Hematopoietic multipotent progenitor cell treated with erythropoietin and hydrocortisone succinate and interleukin-3 and kit ligand, for 8 days (in vitro differentiated cells): Measurements from ENCODE around the gene SLC10A6.
"Not testable (repeated sequence)": the region's sequence is repeated elsewhere in the genome, so short reads cannot be mapped to it uniquely, and the experiment has no call there.

ENCODE experiments used
- DNase-seq: peaks from one replicate; pipeline ENCODE4 v3.0.0-alpha.2; 2015

SLC10A6 gene, protein sequence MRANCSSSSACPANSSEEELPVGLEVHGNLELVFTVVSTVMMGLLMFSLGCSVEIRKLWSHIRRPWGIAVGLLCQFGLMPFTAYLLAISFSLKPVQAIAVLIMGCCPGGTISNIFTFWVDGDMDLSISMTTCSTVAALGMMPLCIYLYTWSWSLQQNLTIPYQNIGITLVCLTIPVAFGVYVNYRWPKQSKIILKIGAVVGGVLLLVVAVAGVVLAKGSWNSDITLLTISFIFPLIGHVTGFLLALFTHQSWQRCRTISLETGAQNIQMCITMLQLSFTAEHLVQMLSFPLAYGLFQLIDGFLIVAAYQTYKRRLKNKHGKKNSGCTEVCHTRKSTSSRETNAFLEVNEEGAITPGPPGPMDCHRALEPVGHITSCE

DNA sequence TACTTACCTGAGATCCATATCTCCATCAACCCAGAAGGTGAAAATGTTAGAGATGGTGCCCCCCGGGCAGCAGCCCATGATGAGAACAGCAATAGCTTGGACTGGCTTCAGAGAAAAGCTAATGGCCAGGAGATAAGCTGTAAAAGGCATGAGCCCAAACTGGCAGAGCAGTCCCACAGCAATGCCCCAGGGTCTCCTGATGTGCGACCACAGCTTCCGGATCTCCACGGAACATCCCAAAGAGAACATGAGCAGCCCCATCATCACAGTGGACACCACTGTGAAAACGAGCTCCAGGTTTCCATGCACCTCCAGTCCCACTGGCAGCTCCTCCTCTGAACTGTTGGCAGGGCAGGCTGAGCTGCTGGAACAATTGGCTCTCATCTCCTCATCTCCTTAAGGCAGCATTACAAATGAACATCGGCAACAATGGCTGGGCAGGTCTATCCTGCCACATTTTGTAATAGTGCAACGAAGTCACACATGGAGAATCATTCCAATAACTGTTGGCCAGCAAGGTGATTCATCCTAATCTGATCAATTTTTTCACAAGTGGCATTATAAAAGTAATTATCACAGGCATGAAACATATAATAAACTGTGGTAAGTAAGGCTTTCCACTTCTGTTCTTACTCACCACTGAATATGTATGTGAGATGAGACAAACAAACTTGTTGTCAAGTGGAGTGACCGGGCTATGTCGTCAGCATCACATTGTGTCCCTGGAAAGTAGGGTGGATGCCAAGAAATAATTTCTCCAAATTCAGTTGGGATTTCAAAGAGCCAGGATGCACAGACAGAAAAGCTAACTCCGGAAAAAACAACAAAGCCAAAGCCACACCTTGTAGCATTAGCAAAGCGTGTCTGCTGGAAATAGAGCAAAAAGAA is at the start of gene SLC10A6:
Gene SLC10A6, minus strand, starts transcription at position 653 of the 888 bp plus-strand sequence. Its CDS starts 269 bp downstream, at position 384.
- no peak for DNase-seq

- peak; percentile 58 for DNase-seq
Measured at GRCh38 chr4:86898562-86898961, 49.4 kb upstream of the SLC10A6 start.

GRCh38 chr4:86896596-86896995 is 47.4 kb upstream of the SLC10A6 start:
- no peak for DNase-seq

DNA sequence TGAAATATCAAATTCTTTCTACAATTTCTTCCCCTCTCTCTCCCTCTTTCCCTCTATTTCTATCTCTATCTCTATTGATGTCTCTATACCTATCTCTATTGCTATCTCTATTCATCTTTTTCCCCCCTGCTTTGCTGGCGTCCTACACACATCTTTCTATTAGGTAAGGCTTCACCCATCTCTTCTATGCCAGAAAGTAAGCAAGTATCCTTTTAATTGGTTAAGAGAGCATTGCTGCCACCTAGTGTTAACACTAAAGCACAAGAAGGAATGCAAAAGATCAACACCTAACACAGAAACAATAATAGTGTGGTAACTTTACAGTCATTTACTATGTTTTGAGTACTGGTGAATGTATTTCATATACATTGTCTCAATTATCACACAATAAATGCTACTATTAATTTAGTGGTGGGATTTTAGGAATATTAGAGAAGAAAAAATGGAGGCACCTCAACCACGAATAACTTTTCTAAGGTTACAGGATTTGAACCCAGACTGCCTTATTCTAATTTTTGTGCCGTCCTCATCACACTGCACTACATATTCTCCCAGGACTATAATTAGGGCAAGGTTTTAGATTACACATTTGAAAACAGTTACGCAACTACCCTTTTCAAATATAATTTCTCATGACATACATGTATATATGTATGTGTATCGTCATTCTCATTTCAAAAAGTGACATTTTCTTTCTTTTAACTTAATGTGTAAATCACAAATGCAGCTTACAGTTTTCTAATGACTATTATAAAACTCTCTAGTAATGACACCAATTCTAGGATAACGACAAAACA is 46.7 kb upstream of the SLC10A6 start:
- peak; percentile 84 for DNase-seq

DNA sequence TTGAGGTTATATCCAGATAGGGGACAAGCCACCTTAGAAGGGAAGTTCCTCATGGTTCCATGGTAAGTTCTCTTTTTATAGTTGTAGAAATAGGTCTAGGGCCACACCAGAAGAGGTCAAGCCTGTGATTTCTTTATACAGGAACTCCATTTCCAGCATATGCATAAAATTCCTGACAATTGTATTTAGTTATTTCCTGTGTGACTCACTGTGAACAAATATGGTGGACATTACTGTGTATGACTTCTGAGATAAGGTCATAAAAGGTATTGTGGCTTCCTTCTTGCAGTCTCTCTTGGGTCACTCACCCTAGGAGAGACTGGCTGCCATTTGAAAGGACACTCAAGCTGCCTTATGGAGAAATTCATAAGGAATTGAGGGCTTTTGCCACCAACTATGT is 45.3 kb upstream of the SLC10A6 start:
- no peak for DNase-seq

DNA sequence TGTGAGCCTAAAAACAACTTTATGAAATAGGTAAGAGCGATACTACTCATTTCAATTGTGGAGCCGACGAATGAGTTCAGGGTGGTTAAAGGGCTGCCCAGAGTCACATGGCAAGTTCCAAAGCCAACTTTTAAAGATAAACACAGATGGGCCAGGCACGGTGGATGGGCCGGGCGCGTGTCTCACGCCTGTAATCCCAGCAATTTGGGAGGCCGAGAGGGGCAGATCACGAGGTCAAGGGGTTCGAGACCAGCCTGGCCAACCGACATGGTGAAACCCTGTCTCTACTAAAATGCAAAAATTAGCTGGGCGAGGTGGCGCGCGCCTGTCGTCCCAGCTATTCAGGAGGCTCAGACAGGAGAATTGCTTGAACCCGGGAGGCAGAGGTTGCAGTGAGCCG is 44.0 kb upstream of the SLC10A6 start:
- DNase-seq = no peak

GRCh38 chr4:86892636-86892960 is 43.4 kb upstream of the SLC10A6 start:
- no peak for DNase-seq

DNA sequence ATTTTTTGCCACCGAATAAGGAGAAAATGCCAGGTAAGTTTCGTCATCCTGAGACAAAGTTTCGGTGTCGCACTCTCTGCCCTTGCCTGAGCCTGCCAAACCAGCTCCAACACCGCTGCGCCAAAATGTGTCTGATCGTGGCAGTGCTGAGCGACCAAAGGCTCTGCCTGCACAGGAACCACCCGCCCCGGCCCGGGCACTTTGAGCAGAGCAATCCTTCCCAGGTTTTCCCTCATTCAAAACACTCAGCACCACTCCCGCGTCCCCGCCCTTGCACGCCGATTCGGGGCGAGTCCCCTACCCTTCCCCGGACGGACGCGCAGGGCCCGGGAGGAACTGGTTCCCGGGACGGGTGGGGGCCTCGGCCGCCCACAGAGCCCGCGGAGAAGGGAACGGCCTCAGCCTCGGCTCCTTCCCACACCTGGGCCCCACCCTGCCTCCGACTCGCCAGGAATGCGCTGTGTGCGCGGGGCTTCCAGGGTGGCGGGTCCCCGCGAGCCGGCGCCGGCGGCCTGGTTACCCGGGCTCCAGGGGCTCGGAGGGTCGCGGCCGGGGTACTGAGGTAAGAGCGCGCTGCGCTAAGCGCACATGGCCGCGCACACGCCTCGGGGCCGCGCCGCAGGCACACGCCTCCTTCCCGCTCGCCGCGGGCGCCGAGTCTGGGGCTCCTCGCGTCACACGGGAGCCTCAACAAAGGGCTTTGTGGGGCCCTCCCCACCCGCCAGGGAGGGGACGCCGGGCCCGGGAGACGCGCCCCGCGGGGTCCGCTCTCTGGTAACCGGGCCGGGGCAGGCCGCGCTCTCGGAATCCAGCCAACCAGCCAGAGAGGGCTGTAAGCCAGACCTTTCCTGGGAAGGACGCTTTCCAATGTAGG is 42.8 kb upstream of the SLC10A6 start, which contains the start of gene C4orf36:
Gene C4orf36, minus strand, starts transcription at position 661 of the 874 bp plus-strand sequence. CDS start 902 bp downstream, outside the sequence.
- DNase-seq = peak; percentile 47

DNA sequence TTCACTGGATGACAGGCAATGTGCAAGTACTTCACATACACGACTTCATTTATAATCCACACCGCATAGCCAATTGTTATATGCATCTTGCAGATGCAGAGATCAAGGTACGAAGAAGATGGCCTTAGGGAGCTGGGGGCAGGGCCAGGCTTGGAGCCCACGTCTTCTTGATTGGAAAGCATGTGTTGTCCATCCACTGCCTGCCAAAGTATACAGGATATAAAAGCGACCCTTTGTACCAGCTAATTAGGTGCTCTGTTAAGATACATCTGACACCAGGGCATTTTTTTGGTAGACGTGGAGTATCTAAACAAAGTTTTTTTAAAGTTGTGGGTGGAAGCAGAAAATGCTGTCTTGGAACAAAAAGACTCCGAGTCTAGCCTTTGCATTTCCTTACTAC is 41.6 kb upstream of the SLC10A6 start:
- no peak for DNase-seq

DNA sequence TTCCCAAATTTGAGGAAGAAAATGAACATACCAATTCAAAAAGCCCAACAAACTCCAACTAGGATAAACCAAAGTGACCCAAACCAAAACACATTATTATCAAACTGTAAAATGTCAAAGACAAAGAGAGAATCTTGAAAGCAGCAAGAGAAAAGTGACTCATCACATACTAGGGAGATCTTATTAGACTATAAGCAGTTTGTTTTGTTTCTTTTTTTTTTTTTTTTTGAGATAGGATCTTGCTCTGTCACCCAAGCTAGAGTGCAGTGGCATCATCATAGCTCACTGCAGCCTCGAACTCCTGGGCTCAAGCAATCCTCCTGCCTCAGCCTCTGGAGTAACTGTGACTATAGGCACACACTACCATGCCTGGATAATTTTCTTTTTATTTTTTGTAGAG is 30.5 kb upstream of the SLC10A6 start:
- DNase-seq = no peak

DNA sequence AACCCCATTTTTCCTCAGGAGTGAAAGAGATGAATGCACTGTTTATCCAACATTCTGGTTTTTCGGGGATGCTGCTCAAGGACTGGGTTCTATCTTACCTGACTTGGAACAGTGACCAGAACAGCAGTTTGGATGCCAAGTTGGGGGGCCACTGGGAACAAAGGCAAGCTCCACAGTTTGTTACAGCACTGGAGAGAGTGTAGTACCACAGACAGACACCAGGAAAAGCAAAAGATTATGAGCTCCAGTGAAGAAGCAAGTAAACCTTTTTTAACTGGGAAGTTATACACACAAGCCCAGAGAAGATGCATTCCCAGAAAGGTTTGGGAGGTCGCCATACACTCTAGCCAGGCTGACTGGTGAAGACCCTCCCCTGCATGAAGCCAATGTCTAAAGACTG is 29.5 kb upstream of the SLC10A6 start:
- no peak for DNase-seq

- no peak for DNase-seq
Measured at GRCh38 chr4:86876894-86877685, 27.9 kb upstream of the SLC10A6 start.

GRCh38 chr4:86875436-86875835 is 26.3 kb upstream of the SLC10A6 start:
- DNase-seq = not testable (repeated sequence)

- DNase-seq = no peak
Measured at GRCh38 chr4:86872135-86872534, 23.0 kb upstream of the SLC10A6 start.

DNA sequence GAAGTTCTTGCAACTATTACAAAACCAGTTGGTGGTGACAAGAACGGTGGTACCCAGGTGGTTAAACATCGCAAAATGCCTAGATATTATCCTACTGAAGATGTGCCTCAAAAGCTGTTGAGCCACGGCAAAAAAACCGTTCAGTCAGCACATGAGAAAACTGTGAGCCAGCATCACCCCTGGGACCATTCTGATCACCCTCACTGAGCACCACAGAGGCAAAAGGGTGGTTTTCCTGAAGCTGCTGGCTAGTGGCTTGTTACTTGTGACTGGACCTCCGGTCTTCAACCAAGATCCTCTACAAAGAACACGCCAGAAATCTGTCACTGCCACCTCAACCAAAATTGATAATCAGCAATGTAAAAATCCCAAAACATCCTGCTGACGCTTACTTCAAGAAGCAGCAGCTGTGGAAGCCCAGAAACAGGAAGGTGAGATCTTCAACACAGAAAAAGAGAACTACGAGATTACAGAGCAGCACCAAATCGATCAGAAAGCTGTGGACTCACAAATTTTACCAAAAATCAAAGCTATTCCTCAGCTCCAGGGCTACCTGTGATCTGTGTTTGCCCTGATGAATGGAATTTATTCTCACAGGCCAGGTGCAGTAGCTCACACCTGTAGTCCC is 21.4 kb upstream of the SLC10A6 start:
- no peak for DNase-seq

- DNase-seq = no peak
Measured at GRCh38 chr4:86857341-86858052, 8.3 kb upstream of the SLC10A6 start.

- DNase-seq = no peak
Measured at GRCh38 chr4:86856896-86857295, 7.7 kb upstream of the SLC10A6 start.

DNA sequence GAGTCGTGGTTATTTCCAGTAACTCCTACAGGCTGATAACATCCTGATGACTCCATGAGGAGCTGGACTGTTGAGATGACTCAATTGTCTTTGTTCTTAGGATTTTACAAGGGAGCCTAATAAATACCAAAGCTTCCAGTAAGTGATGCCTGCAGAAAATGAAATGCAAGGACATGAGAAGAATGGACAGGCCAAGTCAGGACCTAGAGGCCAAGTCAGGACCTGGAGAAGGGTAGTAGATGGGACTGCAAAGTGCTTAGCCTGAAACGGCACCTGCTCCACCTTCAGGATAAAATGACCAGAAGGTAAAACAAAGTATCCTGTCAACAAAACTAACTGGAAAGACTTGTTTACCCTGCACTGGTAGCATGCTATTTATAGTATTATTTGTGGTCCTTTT is 6.4 kb upstream of the SLC10A6 start:
- no peak for DNase-seq

DNA sequence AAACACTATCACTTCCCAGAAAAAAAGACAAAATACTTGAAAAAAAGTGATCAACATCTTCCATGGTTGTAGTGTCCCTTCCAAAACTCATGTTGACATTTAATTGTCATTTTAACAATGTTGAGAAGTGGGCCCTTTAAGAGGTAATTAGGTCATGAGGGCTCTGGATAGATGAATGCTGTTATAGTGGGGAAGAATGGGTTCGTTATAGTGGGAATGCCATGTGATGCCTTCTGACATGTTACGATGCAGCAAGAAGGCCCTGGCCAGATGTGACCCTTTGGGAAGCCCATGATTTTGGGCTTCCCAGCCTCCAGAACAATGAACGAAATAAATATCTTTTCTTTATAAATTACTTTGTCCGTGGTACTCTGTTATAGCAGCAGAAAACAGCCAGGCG is 4.0 kb upstream of the SLC10A6 start:
- no peak for DNase-seq

- no peak for DNase-seq
Measured at GRCh38 chr4:86848136-86848535, 1.0 kb downstream of the SLC10A6 start.
